ENCODE results near the gene B4GALT6.

DNA sequence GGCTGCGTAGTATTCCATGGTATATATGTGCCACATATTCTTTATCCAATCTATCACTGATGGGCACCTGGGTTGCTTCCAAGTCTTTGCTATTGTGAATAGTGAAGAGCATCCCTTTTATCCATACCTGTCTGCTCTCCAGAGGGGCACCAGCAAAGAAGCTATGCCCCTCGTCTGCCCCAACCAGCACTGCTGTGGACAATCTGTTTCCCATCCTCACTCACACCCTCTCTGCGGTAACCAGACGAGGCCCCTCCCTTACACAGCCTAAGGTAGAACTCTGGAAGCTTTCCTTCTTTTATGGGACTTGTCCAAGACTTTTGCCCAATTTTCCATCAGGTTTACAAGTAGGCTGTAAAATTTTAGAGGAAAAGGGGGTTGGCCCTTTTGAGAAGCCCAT is 67.8 kb downstream of the B4GALT6 start:
- TF ChIP-seq, protein P1, sequence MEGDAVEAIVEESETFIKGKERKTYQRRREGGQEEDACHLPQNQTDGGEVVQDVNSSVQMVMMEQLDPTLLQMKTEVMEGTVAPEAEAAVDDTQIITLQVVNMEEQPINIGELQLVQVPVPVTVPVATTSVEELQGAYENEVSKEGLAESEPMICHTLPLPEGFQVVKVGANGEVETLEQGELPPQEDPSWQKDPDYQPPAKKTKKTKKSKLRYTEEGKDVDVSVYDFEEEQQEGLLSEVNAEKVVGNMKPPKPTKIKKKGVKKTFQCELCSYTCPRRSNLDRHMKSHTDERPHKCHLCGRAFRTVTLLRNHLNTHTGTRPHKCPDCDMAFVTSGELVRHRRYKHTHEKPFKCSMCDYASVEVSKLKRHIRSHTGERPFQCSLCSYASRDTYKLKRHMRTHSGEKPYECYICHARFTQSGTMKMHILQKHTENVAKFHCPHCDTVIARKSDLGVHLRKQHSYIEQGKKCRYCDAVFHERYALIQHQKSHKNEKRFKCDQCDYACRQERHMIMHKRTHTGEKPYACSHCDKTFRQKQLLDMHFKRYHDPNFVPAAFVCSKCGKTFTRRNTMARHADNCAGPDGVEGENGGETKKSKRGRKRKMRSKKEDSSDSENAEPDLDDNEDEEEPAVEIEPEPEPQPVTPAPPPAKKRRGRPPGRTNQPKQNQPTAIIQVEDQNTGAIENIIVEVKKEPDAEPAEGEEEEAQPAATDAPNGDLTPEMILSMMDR (IDR thresholded peaks at IDR 0.05) = no peak
- TF ChIP-seq POLR2A (IDR thresholded peaks at IDR 0.05) = no peak

All from body of pancreas (tissue), 4 donors.